Activated naive CD8-positive, alpha-beta T cell treated with anti-CD3 and anti-CD28 coated beads, Interleukin-2, amount 50 U/mL, for 24 hours (primary cell): ENCODE results near the gene SUSD1.
A peak's percentile ranks its signal among the peaks of the same experiment; 100 is the strongest.

ENCODE experiments used
- ATAC-seq: fragments of 150-1000 bp; cut with Tn5 transposase; one replicate; pipeline ENCODE4 v1.10.0; 2021
- DNase-seq: peaks from one replicate; pipeline ENCODE4 v3.0.0; 2021
- H3K27ac Mint-ChIP-seq: one replicate; pipeline ENCODE4 v1.8.0; 2021; ENCODE audit warnings: mild to moderate bottlenecking, mixed read lengths
- H3K27me3 Mint-ChIP-seq: one replicate; pipeline ENCODE4 v1.8.0; 2021; ENCODE audit warnings: mixed read lengths
- H3K36me3 Mint-ChIP-seq: one replicate; pipeline ENCODE4 v1.8.0; 2021; ENCODE audit warnings: low read depth, mixed read lengths
- H3K4me1 Mint-ChIP-seq: one replicate; pipeline ENCODE4 v1.8.0; 2021; ENCODE audit warnings: mixed read lengths
- H3K4me3 Mint-ChIP-seq: one replicate; pipeline ENCODE4 v1.8.0; 2021; ENCODE audit warnings: mild to moderate bottlenecking, moderate library complexity, mixed read lengths
- H3K9me3 Mint-ChIP-seq: one replicate; pipeline ENCODE4 v1.8.0; 2021; ENCODE audit warnings: mixed read lengths

The SUSD1 gene

DNA sequence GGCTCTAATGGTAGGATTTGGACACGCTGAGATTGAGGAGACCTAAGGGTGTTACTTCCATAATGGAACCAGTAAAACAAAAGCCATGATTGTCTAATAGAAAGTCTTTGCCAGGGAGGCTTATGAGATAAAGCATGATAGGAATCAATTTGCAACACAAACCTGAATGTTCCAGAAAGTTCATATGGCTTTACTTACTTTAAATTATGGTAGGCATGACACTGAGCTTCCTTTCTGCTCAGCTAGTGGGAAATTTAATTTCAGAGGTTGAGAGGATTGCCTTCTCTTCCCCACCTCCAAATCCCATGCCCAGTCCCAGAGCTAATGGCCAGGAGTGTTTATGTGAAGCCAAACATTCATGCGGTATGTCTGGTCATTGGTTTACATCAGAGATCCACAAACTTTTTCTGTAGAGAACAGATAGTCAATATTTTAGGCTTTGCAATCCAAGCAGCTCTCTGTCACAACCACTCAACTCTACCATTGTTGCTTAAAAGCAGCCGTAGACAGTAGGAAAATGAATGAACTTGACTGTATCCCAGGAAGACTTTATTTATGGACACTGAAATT is 164.0 kb downstream of the SUSD1 start:
- H3K4me3 Mint-ChIP-seq: no peak overlapping the region
- ATAC-seq (no peak), DNase-seq (no peak)
- H3K36me3 Mint-ChIP-seq: no peaks in the 10 kb centered on the region
- H3K9me3 Mint-ChIP-seq: no peaks in the 10 kb centered on the region
- H3K27ac Mint-ChIP-seq: no peak overlapping the region
- peaks cover 2% of the 10 kb centered on the region for H3K27me3 Mint-ChIP-seq
- peaks cover 59% of the 10 kb centered on the region for H3K4me1 Mint-ChIP-seq

DNA sequence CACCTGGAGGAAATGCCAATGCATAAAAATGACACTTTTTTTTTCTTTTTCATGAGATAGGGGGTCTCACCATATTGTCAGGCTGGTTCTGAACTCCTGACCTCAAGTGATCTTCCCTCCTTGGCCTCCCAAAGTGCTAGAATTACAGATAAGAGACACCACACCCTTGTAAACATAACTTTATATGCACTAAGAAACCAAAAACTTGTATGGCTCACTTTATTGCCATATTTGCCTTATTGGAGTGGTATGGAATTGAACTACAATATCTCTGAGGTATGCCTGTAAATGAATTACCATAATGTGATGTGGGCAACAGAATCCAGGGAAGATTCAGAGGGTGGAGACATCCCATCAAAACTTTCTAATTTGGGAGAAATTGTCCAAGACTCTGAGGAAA is 164.6 kb downstream of the SUSD1 start:
- DNase-seq (no peak), ATAC-seq (no peak)
- Mint-ChIP-seq H3K9me3 (no peaks in the 10 kb centered on the region), H3K4me3 (no peak overlapping the region), H3K4me1 (peaks cover 62% of the 10 kb centered on the region), H3K27me3 (peaks cover 2% of the 10 kb centered on the region), H3K27ac (no peak overlapping the region), H3K36me3 (no peaks in the 10 kb centered on the region)

DNA sequence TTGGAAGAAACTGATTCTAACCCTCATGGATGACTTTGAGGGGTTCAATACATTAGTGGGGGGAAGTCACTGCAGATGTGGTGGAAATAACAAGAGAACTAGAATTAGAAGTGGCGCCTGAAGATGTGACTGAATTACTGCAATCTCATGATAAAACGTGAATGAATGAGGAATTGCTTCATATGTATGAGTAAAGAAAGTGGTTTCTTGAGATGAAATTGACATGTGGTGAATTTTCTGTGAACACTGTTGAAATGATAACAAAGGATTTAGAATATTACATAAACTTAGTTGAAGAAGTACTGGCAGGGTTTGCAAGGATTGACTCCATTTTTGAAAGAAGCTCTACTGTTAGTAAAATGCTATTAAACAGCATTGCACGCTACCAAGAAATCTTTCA is 165.4 kb downstream of the SUSD1 start:
- no peak overlapping the region for H3K27ac Mint-ChIP-seq
- H3K4me1 Mint-ChIP-seq: peaks cover 61% of the 10 kb centered on the region
- ATAC-seq: no peak
- H3K4me3 Mint-ChIP-seq: no peak overlapping the region
- H3K27me3 Mint-ChIP-seq: peaks cover 2% of the 10 kb centered on the region
- no peaks in the 10 kb centered on the region for H3K36me3 Mint-ChIP-seq
- no peak for DNase-seq
- no peaks in the 10 kb centered on the region for H3K9me3 Mint-ChIP-seq

DNA sequence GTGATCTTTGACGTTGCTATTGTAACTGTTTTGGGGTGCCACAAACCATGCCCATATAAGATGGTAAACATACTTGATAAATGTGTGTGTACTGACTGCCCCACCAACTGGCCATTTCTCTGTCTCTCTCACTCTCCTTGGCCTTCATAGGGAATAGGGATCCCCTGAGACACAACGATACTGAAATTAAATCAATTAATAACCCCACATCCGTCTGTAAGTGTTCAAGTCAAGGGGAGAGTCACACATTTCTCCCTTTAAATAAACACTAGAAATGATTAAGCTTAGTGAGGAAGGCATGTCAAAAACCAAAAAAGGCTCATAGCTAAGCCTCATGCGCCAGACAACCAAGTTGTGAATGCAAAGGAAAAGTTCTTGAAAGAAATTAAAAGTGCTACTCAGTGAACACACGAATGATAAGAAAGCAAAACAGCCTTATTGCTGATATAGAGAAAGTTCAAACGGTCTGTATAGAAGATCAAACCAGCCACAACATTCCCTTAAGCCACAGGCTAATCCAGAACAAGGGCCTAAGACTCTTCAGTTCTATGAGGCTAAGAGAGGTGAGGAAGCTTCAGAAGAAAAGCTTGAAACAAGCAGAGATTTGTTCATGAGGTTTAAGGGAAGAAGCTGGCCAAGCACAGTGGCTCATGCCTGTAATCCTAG is 167.4 kb downstream of the SUSD1 start:
- no peak for ATAC-seq
- Mint-ChIP-seq H3K4me1 (peaks cover 63% of the 10 kb centered on the region), H3K4me3 (no peak overlapping the region), H3K36me3 (no peaks in the 10 kb centered on the region), H3K27ac (no peak overlapping the region), H3K27me3 (peaks cover 2% of the 10 kb centered on the region), H3K9me3 (no peaks in the 10 kb centered on the region)
- no peak for DNase-seq

DNA sequence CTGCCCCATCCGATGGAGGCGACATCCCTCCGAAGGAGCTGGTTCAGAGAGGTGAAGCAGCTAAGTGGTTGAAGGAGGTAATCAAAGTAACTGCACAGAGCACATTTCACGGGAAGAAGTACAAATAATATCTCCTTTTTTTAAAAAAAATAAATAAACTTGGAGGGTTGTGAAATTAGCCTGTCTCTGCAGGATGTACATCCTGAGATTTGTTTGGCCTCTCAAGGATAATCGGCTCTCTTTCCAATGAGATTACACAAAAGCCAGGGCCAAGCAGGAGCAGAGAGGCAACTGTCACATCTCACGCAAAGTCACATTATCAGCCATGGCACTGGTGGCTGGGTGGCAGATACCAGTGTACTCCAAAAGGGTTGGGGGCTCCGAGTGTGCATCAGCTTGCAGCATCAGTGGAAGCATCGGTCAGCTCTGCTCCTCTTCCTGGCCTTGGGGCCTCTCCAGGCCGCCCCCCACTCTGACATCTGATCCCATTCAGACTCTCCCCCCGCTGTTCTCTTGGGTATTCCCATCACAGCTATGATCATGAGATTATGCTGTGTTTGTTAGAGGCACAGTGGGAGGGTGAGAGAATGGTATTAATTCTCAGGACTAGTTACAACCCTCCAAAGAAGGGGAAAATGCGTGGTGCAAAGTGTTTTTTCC is 168.6 kb downstream of the SUSD1 start:
- no peaks in the 10 kb centered on the region for H3K36me3 Mint-ChIP-seq
- H3K4me3 Mint-ChIP-seq: no peak overlapping the region
- H3K27ac Mint-ChIP-seq: no peak overlapping the region
- H3K9me3 Mint-ChIP-seq: no peaks in the 10 kb centered on the region
- DNase-seq: no peak
- H3K4me1 Mint-ChIP-seq: peaks cover 59% of the 10 kb centered on the region
- ATAC-seq: no peak
- H3K27me3 Mint-ChIP-seq: peaks cover 2% of the 10 kb centered on the region

DNA sequence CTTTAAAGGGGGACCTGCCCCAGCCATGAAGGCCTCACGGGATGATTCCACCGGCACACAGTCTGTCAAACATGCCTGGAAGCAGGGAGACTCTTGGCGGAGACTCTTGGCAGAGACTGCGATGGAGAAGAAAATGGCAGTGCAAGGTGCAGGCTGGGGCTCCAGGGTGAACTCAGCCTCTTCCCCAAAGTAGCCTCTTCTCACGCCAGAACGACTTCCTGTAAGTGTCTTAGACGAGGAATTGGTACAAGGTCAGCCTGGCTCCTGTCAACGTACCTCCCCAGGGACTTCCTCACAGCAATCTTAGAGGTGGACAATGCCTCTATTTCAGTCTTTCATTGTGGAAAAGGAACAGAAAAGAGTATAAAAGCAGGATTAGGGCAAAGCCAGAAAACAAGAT is 169.2 kb downstream of the SUSD1 start:
- DNase-seq (no peak), ATAC-seq (no peak)
- Mint-ChIP-seq H3K9me3 (no peaks in the 10 kb centered on the region), H3K4me1 (peaks cover 55% of the 10 kb centered on the region), H3K27ac (no peak overlapping the region), H3K36me3 (no peaks in the 10 kb centered on the region), H3K4me3 (no peak overlapping the region), H3K27me3 (peaks cover 2% of the 10 kb centered on the region)

DNA sequence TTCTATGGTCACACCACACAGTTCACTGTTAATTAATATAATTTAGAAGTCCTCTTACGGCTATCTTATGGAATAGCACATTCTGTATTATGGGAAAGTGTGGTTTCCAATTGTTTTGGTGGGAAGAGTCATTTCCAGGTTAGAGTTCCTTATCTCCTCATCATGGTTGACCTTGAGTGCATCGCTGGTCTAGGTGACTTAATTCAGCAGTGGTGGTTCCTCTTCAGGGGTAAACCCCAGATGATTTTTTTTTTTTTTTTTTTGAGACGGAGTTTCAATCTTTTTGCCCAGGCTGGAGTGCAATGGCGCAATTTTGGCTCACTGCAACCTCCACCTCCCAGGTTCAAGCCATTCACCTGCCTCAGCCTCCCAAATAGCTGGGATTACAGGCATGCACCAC is 171.6 kb downstream of the SUSD1 start:
- H3K27ac Mint-ChIP-seq: no peak overlapping the region
- no peaks in the 10 kb centered on the region for H3K27me3 Mint-ChIP-seq
- ATAC-seq (no peak), DNase-seq (no peak)
- peaks cover 51% of the 10 kb centered on the region for H3K4me1 Mint-ChIP-seq
- no peaks in the 10 kb centered on the region for H3K9me3 Mint-ChIP-seq
- no peak overlapping the region for H3K4me3 Mint-ChIP-seq
- H3K36me3 Mint-ChIP-seq: no peaks in the 10 kb centered on the region

DNA sequence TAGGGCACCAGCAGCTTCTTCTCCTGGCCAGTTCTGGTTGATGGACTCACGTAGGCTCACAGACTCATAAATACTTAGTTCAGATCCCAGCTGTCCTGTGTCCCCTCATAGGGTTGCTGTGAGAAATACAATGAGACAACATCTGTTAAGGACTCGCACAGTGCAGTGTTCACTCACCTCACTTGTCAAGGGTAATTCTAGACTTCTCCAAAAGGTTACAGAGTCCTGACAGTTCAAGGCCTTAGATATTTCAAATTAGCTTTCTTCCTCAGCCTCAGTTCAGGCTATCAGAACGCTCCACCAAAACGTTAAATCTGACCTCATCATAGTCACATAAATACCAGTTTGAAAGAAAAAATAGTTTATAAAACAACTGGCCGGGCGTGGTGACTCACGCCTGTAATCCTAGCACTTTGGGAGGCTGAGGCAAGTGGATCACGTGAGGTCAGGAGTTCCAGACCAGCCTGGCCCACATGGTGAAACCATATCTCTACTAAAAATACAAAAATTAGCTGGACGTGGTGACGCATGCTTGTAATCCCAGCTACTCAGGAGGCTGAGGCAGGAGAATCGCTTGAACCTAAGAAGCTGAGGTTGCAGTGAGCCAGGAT is 172.1 kb downstream of the SUSD1 start:
- H3K4me1 Mint-ChIP-seq: peaks cover 46% of the 10 kb centered on the region
- ATAC-seq: no peak
- H3K27ac Mint-ChIP-seq: no peak overlapping the region

DNA sequence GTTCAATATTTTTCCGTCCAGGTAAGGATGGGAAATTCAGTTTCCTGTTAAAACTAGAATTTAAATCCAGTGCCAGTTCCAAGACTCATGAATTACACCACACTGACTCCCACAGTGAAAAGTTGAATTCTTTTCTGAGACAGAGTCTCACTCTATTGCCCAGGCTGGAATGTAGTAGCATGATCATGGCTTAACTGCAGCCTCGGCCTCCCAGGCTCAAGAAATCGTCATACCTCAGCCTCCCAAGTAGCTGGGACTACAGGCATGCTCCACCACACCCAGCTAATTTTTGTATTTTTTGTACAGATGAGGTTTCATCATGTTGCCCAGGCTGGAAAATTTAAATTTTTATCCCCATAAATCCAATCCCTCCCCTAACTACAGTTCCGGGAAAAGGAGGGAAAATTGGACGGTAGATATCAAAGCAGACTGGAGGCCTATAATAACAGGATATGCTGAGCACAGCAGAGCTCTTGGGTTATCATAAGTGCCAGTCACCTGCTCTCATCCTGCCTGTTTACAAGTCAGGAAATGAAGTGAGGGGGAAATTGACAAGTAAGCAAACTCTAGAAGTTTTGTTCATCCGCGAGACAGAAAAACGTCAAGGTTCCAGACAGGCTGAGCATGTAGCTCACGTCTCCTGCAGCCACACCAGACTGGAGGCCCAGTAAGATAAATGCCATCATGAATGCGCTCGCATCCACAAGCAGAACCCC is 172.8 kb downstream of the SUSD1 start:
- Mint-ChIP-seq H3K4me1 (peaks cover 40% of the 10 kb centered on the region), H3K36me3 (no peaks in the 10 kb centered on the region), H3K4me3 (no peak overlapping the region), H3K27me3 (no peaks in the 10 kb centered on the region), H3K9me3 (no peaks in the 10 kb centered on the region), H3K27ac (no peak overlapping the region)
- no peak for ATAC-seq
- no peak for DNase-seq

More for the DNA sequence above, 172.1 kb downstream of the SUSD1 start:
- Mint-ChIP-seq H3K27me3 (no peaks in the 10 kb centered on the region), H3K36me3 (no peaks in the 10 kb centered on the region), H3K9me3 (no peaks in the 10 kb centered on the region), H3K4me3 (no peak overlapping the region)
- DNase-seq: no peak

DNA sequence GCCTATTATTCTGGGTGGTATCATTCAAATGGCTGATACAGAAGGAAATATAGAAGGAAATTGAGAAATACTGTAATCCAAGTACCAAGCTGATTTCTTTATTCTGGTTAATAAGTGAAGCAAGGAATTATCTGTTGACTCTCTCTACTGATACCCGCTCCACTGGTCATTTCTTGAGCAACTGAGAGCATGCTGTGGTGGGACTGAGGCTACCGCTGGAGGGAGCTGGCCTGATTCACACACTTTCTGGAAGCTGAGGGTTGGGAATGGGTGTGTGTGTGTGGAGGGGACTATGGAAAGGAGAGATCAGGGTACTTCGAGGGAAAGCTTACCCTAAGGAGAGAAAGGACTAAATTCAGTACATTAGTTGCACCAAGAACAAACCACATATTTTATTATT is 174.4 kb downstream of the SUSD1 start:
- no peaks in the 10 kb centered on the region for H3K9me3 Mint-ChIP-seq
- no peak overlapping the region for H3K4me3 Mint-ChIP-seq
- no peak overlapping the region for H3K27ac Mint-ChIP-seq
- H3K36me3 Mint-ChIP-seq: no peaks in the 10 kb centered on the region
- peaks cover 35% of the 10 kb centered on the region for H3K4me1 Mint-ChIP-seq
- no peaks in the 10 kb centered on the region for H3K27me3 Mint-ChIP-seq
- DNase-seq (no peak), ATAC-seq (no peak)

DNA sequence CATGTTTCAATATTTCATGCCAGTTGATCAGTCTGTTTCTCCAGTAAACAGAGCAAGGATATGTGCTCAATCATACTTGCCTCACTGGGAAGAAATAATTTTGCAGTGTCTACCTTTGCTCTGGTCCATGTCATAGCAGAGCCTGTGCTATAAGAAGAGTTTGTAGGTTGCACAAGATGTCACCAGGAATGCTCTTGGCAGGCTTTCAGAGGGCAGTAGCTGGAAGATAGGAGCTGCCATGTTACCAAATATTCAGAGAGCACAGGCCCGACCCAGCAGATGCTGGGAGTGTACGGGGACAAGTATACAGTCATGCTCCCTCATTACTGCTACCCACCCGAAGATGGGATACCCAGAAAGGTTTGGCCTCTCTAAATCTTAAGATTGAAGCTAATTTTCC is 175.8 kb downstream of the SUSD1 start:
- peaks cover 36% of the 10 kb centered on the region for H3K4me1 Mint-ChIP-seq
- no peaks in the 10 kb centered on the region for H3K36me3 Mint-ChIP-seq
- no peak overlapping the region for H3K4me3 Mint-ChIP-seq
- DNase-seq (no peak), ATAC-seq (no peak)
- H3K27me3 Mint-ChIP-seq: no peaks in the 10 kb centered on the region
- H3K27ac Mint-ChIP-seq: no peak overlapping the region
- H3K9me3 Mint-ChIP-seq: no peaks in the 10 kb centered on the region

DNA sequence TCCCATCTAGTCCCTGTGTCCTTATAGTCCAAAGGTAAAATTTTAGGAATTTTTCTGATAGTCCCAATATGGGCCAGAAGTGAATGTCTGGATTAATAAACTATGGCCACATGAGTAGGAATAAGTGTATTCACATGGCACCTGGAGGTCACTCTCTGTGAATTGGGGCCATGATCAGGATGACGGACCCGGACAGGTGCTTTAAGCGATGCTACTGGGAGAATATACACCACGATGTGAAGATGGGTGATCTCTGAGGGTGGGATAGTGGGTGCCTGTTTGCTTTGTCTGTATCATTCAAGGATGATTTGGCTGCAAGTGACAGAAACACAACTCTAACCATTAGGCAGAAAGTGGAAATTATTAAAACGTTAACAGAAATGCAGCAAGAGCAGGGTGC is 177.3 kb downstream of the SUSD1 start:
- no peak for DNase-seq
- ATAC-seq: no peak
- Mint-ChIP-seq H3K27ac (no peak overlapping the region), H3K4me3 (no peak overlapping the region), H3K36me3 (no peaks in the 10 kb centered on the region), H3K27me3 (no peaks in the 10 kb centered on the region), H3K9me3 (no peaks in the 10 kb centered on the region), H3K4me1 (peaks cover 42% of the 10 kb centered on the region)

DNA sequence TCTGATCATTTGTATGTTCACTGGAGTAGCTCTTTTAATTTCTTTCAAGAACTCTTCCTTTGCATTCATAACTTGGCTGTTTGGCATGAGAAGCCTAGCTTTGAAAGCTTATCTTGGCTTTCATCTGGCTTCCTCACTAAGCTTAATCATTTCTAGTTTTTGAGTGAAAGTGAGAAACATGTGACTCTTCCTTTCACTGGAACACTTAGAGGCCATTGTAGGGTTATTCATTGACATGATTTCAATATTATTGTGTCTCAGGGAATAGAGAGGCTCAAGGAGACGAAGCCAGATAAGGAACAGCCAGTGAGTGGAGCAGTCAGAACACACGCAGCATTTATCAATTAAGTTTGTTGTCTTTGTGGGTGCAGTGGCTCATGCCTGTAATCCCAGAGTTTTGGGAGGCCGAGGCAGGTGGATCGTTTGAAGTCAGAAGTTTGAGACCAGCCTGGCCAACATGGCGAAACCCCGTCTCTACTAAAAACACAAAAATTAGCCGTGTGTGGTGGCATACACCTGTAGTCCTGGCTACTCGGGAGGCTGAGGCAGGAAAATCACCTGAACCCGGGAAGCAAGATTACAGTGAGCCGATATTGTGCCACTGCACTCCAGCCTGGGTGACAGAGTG is 180.2 kb downstream of the SUSD1 start:
- peaks cover 48% of the 10 kb centered on the region for H3K4me1 Mint-ChIP-seq
- H3K27ac Mint-ChIP-seq: peak overlapping the region; percentile 90
- DNase-seq (no peak), ATAC-seq (peak; percentile 75)
- H3K9me3 Mint-ChIP-seq: peaks cover 8% of the 10 kb centered on the region
- peaks cover 9% of the 10 kb centered on the region for H3K36me3 Mint-ChIP-seq
- peak overlapping the region; percentile 18 for H3K4me3 Mint-ChIP-seq
- no peaks in the 10 kb centered on the region for H3K27me3 Mint-ChIP-seq

DNA sequence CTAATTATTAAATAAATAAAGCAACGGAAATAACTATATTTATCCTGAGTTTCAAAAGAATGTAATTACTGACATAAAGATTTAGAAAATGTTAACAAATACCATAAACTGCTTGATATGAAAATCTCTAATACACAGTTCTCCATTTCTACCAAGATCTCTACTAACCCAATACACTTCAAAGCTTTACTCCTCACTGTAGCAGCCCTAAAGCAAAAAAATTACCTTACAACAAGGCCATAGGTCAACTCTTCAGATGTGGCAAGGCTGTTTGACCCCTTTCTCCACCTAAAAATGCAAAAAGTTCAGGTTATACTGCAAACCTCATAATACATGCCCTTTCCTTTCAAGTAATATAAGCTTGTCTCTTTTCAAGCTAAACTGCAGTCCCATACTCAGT is 181.8 kb downstream of the SUSD1 start:
- peak overlapping the region; percentile 57 for H3K4me3 Mint-ChIP-seq
- H3K9me3 Mint-ChIP-seq: peaks cover 8% of the 10 kb centered on the region
- no peak for ATAC-seq
- DNase-seq: no peak
- H3K27me3 Mint-ChIP-seq: no peaks in the 10 kb centered on the region
- H3K36me3 Mint-ChIP-seq: peaks cover 9% of the 10 kb centered on the region
- peaks cover 49% of the 10 kb centered on the region for H3K4me1 Mint-ChIP-seq
- peak overlapping the region; percentile 93 for H3K27ac Mint-ChIP-seq
